ENCODE data around the gene ACADSB.

ACADSB gene

GRCh38 chr10:123008355-123009104 is at the start of gene ACADSB, which contains the start of gene IKZF5:
ACADSB (plus strand) TSS chr10:123009006; CDS start chr10:123009030, 24 bp downstream.
IKZF5 (minus strand) TSS chr10:123008795; CDS start chr10:122998625, 10,170 bp downstream.
- DNase-seq (ENCODE audit: low read depth in 2 of 3, low spot score in 2 of 3), result peak; percentile 67 to 86 (median 68)

GRCh38 chr10:122962405-122962804 is 46.4 kb upstream of the ACADSB start:
- no peak for DNase-seq (ENCODE audit: low read depth in 2 of 3, low spot score in 2 of 3)

- no peak for DNase-seq (ENCODE audit: low read depth in 2 of 3, low spot score in 2 of 3)
Observed at GRCh38 chr10:122966879-122967278, 41.9 kb upstream of the ACADSB start.

- DNase-seq (ENCODE audit: low read depth in 2 of 3, low spot score in 2 of 3), result no peak
Observed at GRCh38 chr10:122968698-122969097, 40.1 kb upstream of the ACADSB start.

- no peak for DNase-seq (ENCODE audit: low read depth in 2 of 3, low spot score in 2 of 3)
Observed at GRCh38 chr10:122974023-122974422, 34.8 kb upstream of the ACADSB start.

GRCh38 chr10:122974543-122975064 is 34.2 kb upstream of the ACADSB start:
- DNase-seq (ENCODE audit: low read depth in 2 of 3, low spot score in 2 of 3), result no peak

- DNase-seq (ENCODE audit: low read depth in 2 of 3, low spot score in 2 of 3), result peak; percentile 75 to 84 (median 84)
Observed at GRCh38 chr10:122980209-122981065, 28.4 kb upstream of the ACADSB start, which contains the start of gene PSTK. PSTK (plus strand) TSS chr10:122980401; CDS start chr10:122980480, 79 bp downstream.

GRCh38 chr10:122981066-122981464 is 27.7 kb upstream of the ACADSB start:
- no peak for DNase-seq (ENCODE audit: low read depth in 2 of 3, low spot score in 2 of 3)

- DNase-seq (ENCODE audit: low read depth in 2 of 3, low spot score in 2 of 3), result no peak
Observed at GRCh38 chr10:122983898-122984297, 24.9 kb upstream of the ACADSB start.

GRCh38 chr10:122984708-122985107 is 24.1 kb upstream of the ACADSB start:
- DNase-seq (ENCODE audit: low read depth in 2 of 3, low spot score in 2 of 3), result no peak

- DNase-seq (ENCODE audit: low read depth in 2 of 3, low spot score in 2 of 3), result no peak
Observed at GRCh38 chr10:122986335-122986734, 22.5 kb upstream of the ACADSB start.

- no peak for DNase-seq (ENCODE audit: low read depth in 2 of 3, low spot score in 2 of 3)
Observed at GRCh38 chr10:122988501-122988900, 20.3 kb upstream of the ACADSB start.

- DNase-seq (ENCODE audit: low read depth in 2 of 3, low spot score in 2 of 3), result no peak
Observed at GRCh38 chr10:122990278-122990677, 18.5 kb upstream of the ACADSB start.

GRCh38 chr10:122992031-122992585 is 16.7 kb upstream of the ACADSB start:
- no peak for DNase-seq (ENCODE audit: low read depth in 2 of 3, low spot score in 2 of 3)

- DNase-seq (ENCODE audit: low read depth in 2 of 3, low spot score in 2 of 3), result no peak
Observed at GRCh38 chr10:122993797-122994336, 14.9 kb upstream of the ACADSB start.

- DNase-seq (ENCODE audit: low read depth in 2 of 3, low spot score in 2 of 3), result no peak
Observed at GRCh38 chr10:122995936-122996335, 12.9 kb upstream of the ACADSB start.

GRCh38 chr10:122997864-122998263 is 10.9 kb upstream of the ACADSB start:
- DNase-seq (ENCODE audit: low read depth in 2 of 3, low spot score in 2 of 3), result no peak

- no peak for DNase-seq (ENCODE audit: low read depth in 2 of 3, low spot score in 2 of 3)
Observed at GRCh38 chr10:122998360-122998917, 10.4 kb upstream of the ACADSB start.

- no peak for DNase-seq (ENCODE audit: low read depth in 2 of 3, low spot score in 2 of 3)
Observed at GRCh38 chr10:122998934-122999333, 9.9 kb upstream of the ACADSB start.

- DNase-seq (ENCODE audit: low read depth in 2 of 3, low spot score in 2 of 3), result no peak
Observed at GRCh38 chr10:122999347-122999746, 9.5 kb upstream of the ACADSB start.

GRCh38 chr10:123000155-123000554 is 8.7 kb upstream of the ACADSB start:
- no peak for DNase-seq (ENCODE audit: low read depth in 2 of 3, low spot score in 2 of 3)

All from activated CD8-positive, alpha-beta memory T cell treated with anti-CD3 and anti-CD28 coated beads for 48 hours (primary cell).